Dendritic cell treated with granulocyte-macrophage colony-stimulating factor and Interleukin-4, amounts not matched to agents 40 ng/mL and 50 ng/mL, for 4 days (primary cell): ENCODE measurements around the gene ACD.

Source experiments
- H3K27ac Mint-ChIP-seq: one replicate; pipeline ENCODE4 v1.8.0; 2022; ENCODE audit warnings: mild to moderate bottlenecking, mixed read lengths
- H3K27me3 Mint-ChIP-seq: one replicate; pipeline ENCODE4 v1.8.0; 2022; ENCODE audit warnings: mild to moderate bottlenecking, mixed read lengths
- H3K36me3 Mint-ChIP-seq: one replicate; pipeline ENCODE4 v1.8.0; 2022; ENCODE audit warnings: low read depth, mixed read lengths
- H3K4me1 Mint-ChIP-seq: one replicate; pipeline ENCODE4 v1.8.0; 2022; ENCODE audit warnings: low read depth, mixed read lengths
- H3K4me3 Mint-ChIP-seq: one replicate; pipeline ENCODE4 v1.8.0; 2022; ENCODE audit warnings: mild to moderate bottlenecking, moderate library complexity, mixed read lengths
- H3K9me3 Mint-ChIP-seq: one replicate; pipeline ENCODE4 v1.8.0; 2022; ENCODE audit warnings: mixed read lengths
- intact Hi-C: fragments of 100-400 bp; cut with micrococcal nuclease; formaldehyde crosslinking; loops from one replicate; pipeline ENCODE4 v1.15.0; 2022

The ACD gene

GRCh38 chr16:67637625-67638024 lies 22.4 kb downstream of the ACD start:
- no peak overlapping the region for H3K4me3 Mint-ChIP-seq
- H3K27ac Mint-ChIP-seq, result no peak overlapping the region
- no peaks in the 10 kb centered on the region for H3K9me3 Mint-ChIP-seq
- intact Hi-C loops, result no loop called here
- H3K27me3 Mint-ChIP-seq, result no peaks in the 10 kb centered on the region
- peaks cover 78% of the 10 kb centered on the region for H3K36me3 Mint-ChIP-seq
- no peaks in the 10 kb centered on the region for H3K4me1 Mint-ChIP-seq

DNA sequence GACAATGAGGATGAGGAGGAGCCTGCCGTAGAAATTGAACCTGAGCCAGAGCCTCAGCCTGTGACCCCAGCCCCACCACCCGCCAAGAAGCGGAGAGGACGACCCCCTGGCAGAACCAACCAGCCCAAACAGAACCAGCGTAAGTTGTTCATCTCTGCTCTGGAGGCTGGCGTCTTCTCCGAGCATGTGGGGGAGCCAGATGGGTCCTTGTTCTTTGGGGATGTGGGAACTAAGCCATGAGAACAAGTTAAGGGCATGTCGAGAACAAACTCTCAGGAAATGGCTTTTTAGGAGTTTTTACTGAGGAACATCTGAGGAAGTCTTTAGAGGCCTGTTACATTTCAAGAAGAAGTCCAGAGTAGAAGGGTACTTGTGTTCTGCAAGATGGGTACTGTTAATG lies 23.3 kb downstream of the ACD start:
- intact Hi-C loops, result no loop called here
- Mint-ChIP-seq H3K4me3 (no peak overlapping the region), H3K36me3 (peaks cover 87% of the 10 kb centered on the region)

GRCh38 chr16:67632415-67633172 lies 27.5 kb downstream of the ACD start:
- H3K4me3 Mint-ChIP-seq, result no peak overlapping the region
- no peaks in the 10 kb centered on the region for H3K27me3 Mint-ChIP-seq
- intact Hi-C loops, result no loop called here
- H3K27ac Mint-ChIP-seq, result no peak overlapping the region
- peaks cover 99% of the 10 kb centered on the region for H3K36me3 Mint-ChIP-seq
- H3K9me3 Mint-ChIP-seq, result no peaks in the 10 kb centered on the region
- no peaks in the 10 kb centered on the region for H3K4me1 Mint-ChIP-seq

More for the DNA sequence above, 23.3 kb downstream of the ACD start:
- H3K9me3 Mint-ChIP-seq, result no peaks in the 10 kb centered on the region
- H3K27me3 Mint-ChIP-seq, result no peaks in the 10 kb centered on the region
- H3K4me1 Mint-ChIP-seq, result no peaks in the 10 kb centered on the region
- no peak overlapping the region for H3K27ac Mint-ChIP-seq

- no peak overlapping the region for H3K27ac Mint-ChIP-seq
- no peaks in the 10 kb centered on the region for H3K4me1 Mint-ChIP-seq
- no peaks in the 10 kb centered on the region for H3K9me3 Mint-ChIP-seq
- peaks cover 99% of the 10 kb centered on the region for H3K36me3 Mint-ChIP-seq
- no peaks in the 10 kb centered on the region for H3K27me3 Mint-ChIP-seq
- no peak overlapping the region for H3K4me3 Mint-ChIP-seq
- intact Hi-C loops, result no loop called here
Observed at GRCh38 chr16:67628216-67628615, 31.8 kb downstream of the ACD start.

- intact Hi-C loops, result no loop called here
- no peaks in the 10 kb centered on the region for H3K27me3 Mint-ChIP-seq
- H3K9me3 Mint-ChIP-seq, result no peaks in the 10 kb centered on the region
- peaks cover 88% of the 10 kb centered on the region for H3K36me3 Mint-ChIP-seq
- H3K27ac Mint-ChIP-seq, result no peak overlapping the region
- H3K4me1 Mint-ChIP-seq, result no peaks in the 10 kb centered on the region
- H3K4me3 Mint-ChIP-seq, result no peak overlapping the region
Observed at GRCh38 chr16:67613808-67614207, 46.3 kb downstream of the ACD start.

DNA sequence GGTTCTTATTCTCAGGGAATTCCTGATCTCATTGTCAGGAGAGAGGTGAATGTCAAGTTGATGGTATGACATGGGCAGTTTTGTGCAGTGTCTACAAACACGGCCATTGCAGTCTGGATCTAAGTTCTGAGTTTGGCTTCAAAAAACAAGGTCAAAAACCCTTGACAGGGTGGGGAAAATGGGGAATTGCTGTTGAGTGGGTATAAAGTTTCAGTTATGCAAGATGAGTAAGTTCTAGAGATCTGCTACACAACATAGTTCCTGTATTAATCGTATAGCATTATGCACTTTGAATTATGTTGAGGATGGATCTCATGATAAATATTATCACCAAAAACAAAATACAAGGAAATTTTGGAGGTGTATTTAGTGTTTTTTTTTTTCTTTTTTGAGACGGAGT lies 51.7 kb downstream of the ACD start:
- Mint-ChIP-seq H3K27me3 (no peaks in the 10 kb centered on the region), H3K4me3 (no peak overlapping the region), H3K4me1 (peaks cover 19% of the 10 kb centered on the region), H3K9me3 (no peaks in the 10 kb centered on the region), H3K36me3 (peaks cover 33% of the 10 kb centered on the region), H3K27ac (peak overlapping the region; percentile 52)
- intact Hi-C loops, result no loop called here
